Skeletal muscle tissue (tissue), 4 donors: ENCODE results near the gene MCMBP. TPM values are rescaled to one million over a fixed set of nuclear protein-coding genes. Genes with fewer than 3 reads are reported as not detected.

Experiments
- H3K27ac ChIP-seq: one replicate; pipeline ENCODE4 v1.7.0; 2013; ENCODE audit warnings: mild to moderate bottlenecking, low read depth, low read length, inconsistent platforms
- H3K27me3 ChIP-seq, 3 donors: one replicate each; pipeline ENCODE4 v1.7.0; 2013; ENCODE audit warnings: low read length in 3 of 3; ENCODE audit not compliant: control insufficient read depth in 3 of 3, insufficient read depth in 3 of 3
- H3K36me3 ChIP-seq, 3 donors: one replicate each; pipeline ENCODE4 v1.7.0; 2013; ENCODE audit warnings: low read length in 3 of 3; ENCODE audit not compliant: control insufficient read depth in 3 of 3, insufficient read depth in 3 of 3
- H3K4me1 ChIP-seq, 3 donors: one replicate each; pipeline ENCODE4 v1.7.0; 2013; ENCODE audit warnings: low read length in 3 of 3, mild to moderate bottlenecking in 3 of 3; ENCODE audit not compliant: control insufficient read depth in 3 of 3, insufficient read depth in 3 of 3
- H3K4me3 ChIP-seq, 3 donors: one replicate each; pipeline ENCODE4 v1.7.0; 2013; ENCODE audit warnings: low read length in 3 of 3
- H3K9ac ChIP-seq, 3 donors: one replicate each; pipeline ENCODE4 v1.7.0; 2013; ENCODE audit warnings: low read length in 3 of 3, mild to moderate bottlenecking in 3 of 3, moderate library complexity in 2 of 3, low read depth in 1 of 3
- H3K9me3 ChIP-seq, 3 donors: one replicate each; pipeline ENCODE4 v1.7.0; 2013; ENCODE audit warnings: low read length in 3 of 3; ENCODE audit not compliant: control insufficient read depth in 3 of 3
- total RNA-seq: library from RNA; depleted of rRNA; stranded (reverse); fragments of >200 nt; gene quantifications from one replicate; pipeline ENCODE4 v1.2.3, GENCODE V29; 2014
- donor health status: Osteomylitis.

MCMBP gene
- total RNA-seq, 1 donor from 2014 or later = 35.5 TPM

DNA sequence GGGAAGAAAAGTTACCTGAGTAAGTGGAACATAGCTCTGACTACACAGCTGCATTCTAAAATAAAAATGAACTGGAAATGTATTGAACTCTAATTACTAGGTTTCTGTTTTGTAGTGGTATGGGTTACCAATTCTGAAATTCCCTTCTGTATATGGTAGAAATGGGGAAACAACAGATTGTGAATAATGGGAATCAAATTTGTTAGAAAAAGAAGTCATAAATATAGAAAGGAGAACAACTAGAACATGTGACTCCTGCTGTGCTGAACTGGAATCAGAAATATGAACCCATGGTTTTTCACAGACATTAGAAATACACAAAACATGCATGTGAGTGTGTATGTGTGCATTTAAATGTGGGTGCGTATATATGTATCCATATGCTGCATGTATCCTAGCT, 27.0 kb downstream of the MCMBP start:
- Histone ChIP-seq H3K9ac (no peak overlapping the region), H3K27ac (no peak overlapping the region), H3K4me3 (no peak overlapping the region), H3K36me3 (peaks cover 33 to 67% (median 55%) of the 10 kb centered on the region in 3 donors), H3K9me3 (no peaks in the 10 kb centered on the region), H3K4me1 (no peaks in the 10 kb centered on the region), H3K27me3 (no peaks in the 10 kb centered on the region)

GRCh38 chr10:119834188-119834587, 38.5 kb downstream of the MCMBP start:
- Histone ChIP-seq H3K9ac (no peak overlapping the region), H3K36me3 (peaks cover 27 to 62% (median 57%) of the 10 kb centered on the region in 3 donors), H3K4me3 (no peak overlapping the region), H3K27me3 (no peaks in the 10 kb centered on the region), H3K9me3 (no peaks in the 10 kb centered on the region), H3K27ac (no peak overlapping the region), H3K4me1 (no peaks in the 10 kb centered on the region)

GRCh38 chr10:119832951-119833350, 39.7 kb downstream of the MCMBP start:
- H3K4me3 ChIP-seq = no peak overlapping the region
- no peaks in the 10 kb centered on the region for H3K4me1 ChIP-seq
- H3K27ac ChIP-seq = no peak overlapping the region
- H3K9ac ChIP-seq = no peak overlapping the region
- no peaks in the 10 kb centered on the region for H3K9me3 ChIP-seq
- H3K27me3 ChIP-seq = no peaks in the 10 kb centered on the region
- peaks cover 22 to 58% (median 55%) of the 10 kb centered on the region in 3 donors for H3K36me3 ChIP-seq

- H3K9me3 ChIP-seq = no peaks in the 10 kb centered on the region
- no peaks in the 10 kb centered on the region for H3K27me3 ChIP-seq
- peaks cover 21 to 52% (median 51%) of the 10 kb centered on the region in 3 donors for H3K36me3 ChIP-seq
- no peak overlapping the region for H3K27ac ChIP-seq
- no peak overlapping the region for H3K4me3 ChIP-seq
- no peak overlapping the region for H3K9ac ChIP-seq
- H3K4me1 ChIP-seq = no peaks in the 10 kb centered on the region
These were observed 41.0 kb downstream of the MCMBP start for GRCh38 chr10:119831656-119832055.

- no peak overlapping the region for H3K9ac ChIP-seq
- H3K9me3 ChIP-seq = no peaks in the 10 kb centered on the region
- H3K4me1 ChIP-seq = no peaks in the 10 kb centered on the region
- no peaks in the 10 kb centered on the region for H3K27me3 ChIP-seq
- H3K27ac ChIP-seq = no peak overlapping the region
- peaks cover 19 to 48% (median 44%) of the 10 kb centered on the region in 3 donors for H3K36me3 ChIP-seq
- H3K4me3 ChIP-seq = no peak overlapping the region
These were observed 41.8 kb downstream of the MCMBP start for GRCh38 chr10:119830851-119831250.

- Histone ChIP-seq H3K27me3 (no peaks in the 10 kb centered on the region), H3K27ac (no peak overlapping the region), H3K9me3 (no peaks in the 10 kb centered on the region), H3K4me1 (no peaks in the 10 kb centered on the region), H3K9ac (no peak overlapping the region), H3K4me3 (no peak overlapping the region), H3K36me3 (peaks cover 17 to 42% (median 37%) of the 10 kb centered on the region in 3 donors)
These were observed 43.2 kb downstream of the MCMBP start for GRCh38 chr10:119829429-119829828.

DNA sequence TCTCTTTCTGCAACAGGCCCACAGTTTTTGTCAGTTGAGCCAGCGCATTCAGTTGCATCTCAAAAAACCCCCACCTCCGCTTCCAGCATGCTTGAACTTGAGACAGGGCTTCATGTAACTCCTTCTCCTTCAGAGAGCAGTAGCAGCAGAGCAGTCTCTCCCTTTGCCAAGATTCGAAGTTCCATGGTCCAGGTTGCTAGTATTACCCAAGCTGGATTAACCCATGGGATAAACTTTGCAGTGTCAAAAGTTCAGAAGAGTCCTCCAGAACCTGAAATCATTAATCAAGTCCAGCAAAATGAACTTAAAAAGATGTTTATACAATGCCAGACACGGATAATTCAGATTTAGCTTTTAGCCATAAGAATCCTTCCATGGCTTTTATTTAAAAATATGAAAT, 45.2 kb downstream of the MCMBP start:
- peaks cover 17 to 41% (median 26%) of the 10 kb centered on the region in 3 donors for H3K36me3 ChIP-seq
- no peaks in the 10 kb centered on the region for H3K4me1 ChIP-seq
- H3K9me3 ChIP-seq = no peaks in the 10 kb centered on the region
- H3K27ac ChIP-seq = no peak overlapping the region
- H3K27me3 ChIP-seq = no peaks in the 10 kb centered on the region
- no peak overlapping the region for H3K4me3 ChIP-seq
- no peak overlapping the region for H3K9ac ChIP-seq

DNA sequence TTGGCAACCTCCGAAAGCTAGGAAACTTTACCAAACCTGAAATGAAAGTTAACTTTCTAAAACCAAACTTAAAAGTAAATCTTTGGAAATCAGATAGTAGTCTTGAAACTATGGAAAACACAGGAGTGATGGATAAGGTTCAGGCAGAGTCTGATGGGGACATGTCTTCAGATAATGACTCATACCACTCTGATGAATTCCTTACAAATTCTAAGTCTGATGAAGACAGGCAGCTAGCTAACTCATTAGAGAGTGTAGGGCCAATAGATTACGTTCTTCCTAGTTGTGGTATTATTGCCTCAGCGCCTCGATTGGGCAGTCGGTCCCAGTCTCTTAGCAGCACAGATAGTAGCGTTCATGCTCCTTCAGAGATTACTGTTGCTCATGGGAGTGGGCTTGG, 45.9 kb downstream of the MCMBP start:
- Histone ChIP-seq H3K36me3 (peaks cover 13 to 35% (median 20%) of the 10 kb centered on the region in 3 donors), H3K27me3 (no peaks in the 10 kb centered on the region), H3K9me3 (no peaks in the 10 kb centered on the region), H3K9ac (no peak overlapping the region), H3K4me3 (no peak overlapping the region), H3K4me1 (no peaks in the 10 kb centered on the region), H3K27ac (no peak overlapping the region)

DNA sequence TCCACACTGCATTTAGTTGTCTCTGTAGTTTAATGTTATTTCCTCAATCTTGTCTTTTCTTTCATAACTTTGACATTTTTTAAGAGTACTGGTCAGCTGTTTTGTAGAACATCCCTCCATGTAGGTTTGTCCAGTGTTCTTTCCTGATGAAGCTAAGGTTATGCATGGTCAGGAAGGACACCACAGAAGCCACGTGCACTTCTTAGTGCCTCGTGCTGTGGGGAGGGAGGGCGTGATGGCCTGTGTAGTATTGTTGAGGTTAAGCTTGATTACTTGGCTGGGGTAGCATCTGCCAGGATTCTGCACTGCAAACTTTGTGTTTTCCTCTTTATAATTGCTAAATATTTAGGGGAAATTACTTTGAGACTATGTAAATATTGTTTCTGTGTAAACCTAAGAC, 48.3 kb downstream of the MCMBP start:
- no peak overlapping the region for H3K27ac ChIP-seq
- H3K9ac ChIP-seq = no peak overlapping the region
- peaks cover 6 to 19% (median 8%) of the 10 kb centered on the region in 3 donors for H3K36me3 ChIP-seq
- H3K27me3 ChIP-seq = no peaks in the 10 kb centered on the region
- H3K9me3 ChIP-seq = no peaks in the 10 kb centered on the region
- H3K4me3 ChIP-seq = no peak overlapping the region
- H3K4me1 ChIP-seq = no peaks in the 10 kb centered on the region

DNA sequence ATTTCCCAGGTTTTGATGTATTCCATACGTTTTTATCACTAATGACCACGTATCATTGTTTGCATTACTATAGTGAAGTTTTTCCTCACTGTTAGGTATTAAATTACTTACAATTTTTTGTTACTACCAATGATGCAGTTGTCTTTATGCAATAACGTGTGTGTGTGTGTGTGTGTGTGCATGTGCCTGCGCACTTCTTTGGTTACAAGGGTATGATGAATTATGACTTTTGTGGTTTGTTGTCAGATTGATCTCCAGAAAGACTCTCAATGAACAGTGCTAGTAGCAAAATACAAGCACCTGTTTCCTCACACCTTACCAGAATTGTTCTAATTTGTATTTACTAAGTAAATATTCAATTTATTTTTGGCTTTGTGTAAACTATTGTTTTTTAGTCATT, 51.5 kb downstream of the MCMBP start:
- Histone ChIP-seq H3K4me3 (no peak overlapping the region), H3K36me3 (peaks cover 0 to 19% (median 0%) of the 10 kb centered on the region in 3 donors), H3K27me3 (no peaks in the 10 kb centered on the region)

GRCh38 chr10:119818889-119819270, 53.8 kb downstream of the MCMBP start:
- peaks cover 0 to 2% (median 0%) of the 10 kb centered on the region in 3 donors for H3K9me3 ChIP-seq
- no peaks in the 10 kb centered on the region for H3K27me3 ChIP-seq
- no peak overlapping the region for H3K27ac ChIP-seq
- H3K4me3 ChIP-seq = no peak overlapping the region
- no peak overlapping the region for H3K9ac ChIP-seq
- H3K36me3 ChIP-seq = peaks cover 0 to 26% (median 11%) of the 10 kb centered on the region in 3 donors
- H3K4me1 ChIP-seq = no peaks in the 10 kb centered on the region

More for the DNA sequence above, 51.5 kb downstream of the MCMBP start:
- no peak overlapping the region for H3K27ac ChIP-seq
- no peak overlapping the region for H3K9ac ChIP-seq
- H3K4me1 ChIP-seq = no peaks in the 10 kb centered on the region
- peaks cover 0 to 2% (median 0%) of the 10 kb centered on the region in 3 donors for H3K9me3 ChIP-seq
